Measurements from ENCODE around the gene ROPN1L. TPM values are rescaled to one million over a fixed set of nuclear protein-coding genes. Genes with fewer than 3 reads are reported as not detected.

ROPN1L gene
- total RNA-seq = 0.28 and 0.57 TPM in 2 replicates

GRCh38 chr5:10441083-10441991 lies at the start of gene ROPN1L:
ROPN1L (plus strand) TSS chr5:10441879; CDS start chr5:10442168, 289 bp downstream.

Other genes starting within 250 kb of the ROPN1L start
- 24.5 and 24.6 TPM in 2 replicates for gene ATPSCKMT, start 192.0 kb upstream of the ROPN1L start, total RNA-seq
- 380 and 406 TPM in 2 replicates for gene CCT5, start 191.6 kb upstream of the ROPN1L start, total RNA-seq
- 9.4 and 11.2 TPM in 2 replicates for gene CMBL, start 134.0 kb upstream of the ROPN1L start, total RNA-seq
- gene MARCHF6, start 88.2 kb upstream of the ROPN1L start, total RNA-seq = 46.5 and 60.2 TPM in 2 replicates
- gene ANKRD33B, start 122.2 kb downstream of the ROPN1L start, total RNA-seq = 5.5 and 8.4 TPM in 2 replicates

All from smooth muscle cell of bladder (primary cell).